Measurements from ENCODE around the gene GATB.

DNA sequence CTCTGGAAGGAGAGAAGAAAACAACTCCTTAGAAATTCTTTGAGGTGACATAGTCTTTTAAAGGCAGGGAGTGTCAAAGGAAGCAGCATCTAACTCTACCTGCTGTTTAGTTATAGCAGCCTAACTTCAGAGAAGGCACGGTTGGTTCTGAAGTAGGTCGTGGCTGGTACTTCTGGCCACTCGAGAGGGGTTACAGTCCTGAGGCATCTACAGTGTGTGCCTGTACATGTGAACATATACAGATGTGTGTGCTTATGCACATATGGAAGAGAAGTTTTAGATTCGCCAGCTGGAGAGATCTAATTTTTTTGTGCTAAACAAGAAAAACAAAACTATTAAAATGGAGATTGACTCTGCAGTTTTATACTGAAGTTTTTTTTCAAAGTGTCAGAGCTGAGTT lies 52.7 kb downstream of the GATB start:
- TF ChIP-seq, protein P1, sequence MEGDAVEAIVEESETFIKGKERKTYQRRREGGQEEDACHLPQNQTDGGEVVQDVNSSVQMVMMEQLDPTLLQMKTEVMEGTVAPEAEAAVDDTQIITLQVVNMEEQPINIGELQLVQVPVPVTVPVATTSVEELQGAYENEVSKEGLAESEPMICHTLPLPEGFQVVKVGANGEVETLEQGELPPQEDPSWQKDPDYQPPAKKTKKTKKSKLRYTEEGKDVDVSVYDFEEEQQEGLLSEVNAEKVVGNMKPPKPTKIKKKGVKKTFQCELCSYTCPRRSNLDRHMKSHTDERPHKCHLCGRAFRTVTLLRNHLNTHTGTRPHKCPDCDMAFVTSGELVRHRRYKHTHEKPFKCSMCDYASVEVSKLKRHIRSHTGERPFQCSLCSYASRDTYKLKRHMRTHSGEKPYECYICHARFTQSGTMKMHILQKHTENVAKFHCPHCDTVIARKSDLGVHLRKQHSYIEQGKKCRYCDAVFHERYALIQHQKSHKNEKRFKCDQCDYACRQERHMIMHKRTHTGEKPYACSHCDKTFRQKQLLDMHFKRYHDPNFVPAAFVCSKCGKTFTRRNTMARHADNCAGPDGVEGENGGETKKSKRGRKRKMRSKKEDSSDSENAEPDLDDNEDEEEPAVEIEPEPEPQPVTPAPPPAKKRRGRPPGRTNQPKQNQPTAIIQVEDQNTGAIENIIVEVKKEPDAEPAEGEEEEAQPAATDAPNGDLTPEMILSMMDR (IDR thresholded peaks at IDR 0.05; ENCODE audit: low read depth, low read length): no peak
- no peak for TF ChIP-seq MYC (IDR thresholded peaks at IDR 0.05; ENCODE audit: low read depth, low read length)
- TF ChIP-seq POLR2A (IDR thresholded peaks at IDR 0.05; ENCODE audit: extremely low read depth, insufficient read length): no peak

Measured in NB4 (cell line).